Lung microvascular endothelial cell (primary cell): Measurements from ENCODE around the gene CRLF3. TPM values are rescaled to one million over a fixed set of nuclear protein-coding genes. Genes with fewer than 3 reads are reported as not detected.
"Not testable (repeated sequence)": the region's sequence is repeated elsewhere in the genome, so short reads cannot be mapped to it uniquely, and the experiment has no call there.

ENCODE experiments used
- DNase-seq, 2 donors: peaks; one replicate each; pipeline versions ENCODE4 v3.0.0 to v3.0.0-alpha.2; 2010; ENCODE audit warnings: low read depth in 2 of 2
- total RNA-seq: library from RNA; depleted of rRNA; stranded (reverse); fragments of >200 nt; gene quantifications from 2 replicates; pipeline ENCODE4 v1.2.1, GENCODE V29; 2014

CRLF3 gene
- 12.4 and 17.9 TPM in 2 replicates for total RNA-seq

GRCh38 chr17:30824356-30825145, at the start of gene CRLF3:
Gene CRLF3 (minus strand): TSS chr17:30824692. CDS start chr17:30824651, 41 bp downstream.
- DNase-seq: peak; percentile 93 to 94

DNA sequence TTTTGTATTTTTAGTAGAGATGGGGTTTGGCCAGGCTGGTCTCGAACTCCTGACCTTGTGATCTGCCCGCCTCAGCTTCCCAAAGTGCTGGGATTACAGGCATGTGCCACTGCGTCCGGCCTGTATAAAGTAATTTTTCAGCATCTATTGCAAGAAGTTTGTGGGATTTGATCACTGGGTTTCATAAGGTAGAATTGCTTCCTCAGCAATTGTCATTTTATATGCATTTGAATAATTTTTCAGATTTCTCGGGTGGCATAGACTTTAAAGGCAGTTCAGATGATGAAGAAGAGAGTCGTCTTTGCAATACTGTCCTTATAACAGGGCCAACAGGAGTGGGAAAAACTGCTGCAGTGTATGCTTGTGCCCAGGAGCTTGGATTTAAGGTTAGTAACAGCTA, 44.5 kb upstream of the CRLF3 start:
- DNase-seq: no peak

GRCh38 chr17:30864636-30865035, 40.1 kb upstream of the CRLF3 start:
- DNase-seq: no peak

GRCh38 chr17:30858556-30859250, 34.2 kb upstream of the CRLF3 start:
- no peak for DNase-seq

DNA sequence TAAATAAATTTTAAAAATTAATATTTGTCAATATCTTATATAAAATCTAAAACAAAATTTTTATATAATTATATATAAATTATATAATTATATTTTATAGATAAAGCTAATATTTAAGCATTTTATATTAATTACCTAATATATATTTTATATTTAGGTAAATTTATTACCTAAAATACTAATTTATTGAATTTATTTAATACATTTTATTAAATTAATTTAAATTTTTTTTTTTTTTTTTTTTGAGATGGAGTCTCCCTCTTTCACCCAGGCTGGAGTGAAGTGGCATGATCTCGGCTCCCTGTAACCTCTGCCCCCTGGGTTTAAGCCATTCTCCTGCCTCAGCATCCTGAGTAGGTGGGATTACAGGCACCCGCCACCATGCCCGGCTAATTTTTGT, 29.7 kb upstream of the CRLF3 start:
- DNase-seq: no peak

GRCh38 chr17:30848021-30848420, 23.5 kb upstream of the CRLF3 start:
- DNase-seq: no peak

- DNase-seq: no peak
Measured at GRCh38 chr17:30840771-30841170, 16.3 kb upstream of the CRLF3 start.

DNA sequence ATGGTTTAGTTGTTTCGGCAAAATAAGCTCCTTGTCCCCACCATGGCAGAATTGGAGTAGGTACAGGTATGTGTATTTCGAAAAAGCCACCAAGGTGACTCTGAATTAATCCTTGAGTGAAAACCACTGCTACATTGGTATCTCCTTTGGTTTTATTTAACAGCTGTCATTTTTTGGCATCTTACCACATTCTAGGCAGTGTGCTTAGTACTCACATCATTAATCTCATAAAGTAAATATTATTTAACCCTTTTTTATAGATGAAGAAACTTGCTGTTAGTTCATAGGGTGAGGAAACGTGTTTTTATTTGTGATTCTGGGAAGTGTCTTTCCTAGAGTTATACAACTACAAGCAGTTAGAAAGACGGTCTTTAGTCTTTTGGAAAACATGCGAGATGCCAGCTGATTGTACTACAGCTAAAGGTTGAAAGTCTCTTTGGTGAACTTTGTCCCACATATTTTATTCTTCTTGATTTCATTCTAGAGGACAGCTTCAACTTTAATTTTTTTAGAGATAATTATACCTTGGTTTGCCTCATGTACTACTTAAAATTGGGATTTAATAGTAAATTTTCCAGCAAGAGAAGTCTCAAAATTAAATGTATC, 13.8 kb upstream of the CRLF3 start:
- no peak for DNase-seq

DNA sequence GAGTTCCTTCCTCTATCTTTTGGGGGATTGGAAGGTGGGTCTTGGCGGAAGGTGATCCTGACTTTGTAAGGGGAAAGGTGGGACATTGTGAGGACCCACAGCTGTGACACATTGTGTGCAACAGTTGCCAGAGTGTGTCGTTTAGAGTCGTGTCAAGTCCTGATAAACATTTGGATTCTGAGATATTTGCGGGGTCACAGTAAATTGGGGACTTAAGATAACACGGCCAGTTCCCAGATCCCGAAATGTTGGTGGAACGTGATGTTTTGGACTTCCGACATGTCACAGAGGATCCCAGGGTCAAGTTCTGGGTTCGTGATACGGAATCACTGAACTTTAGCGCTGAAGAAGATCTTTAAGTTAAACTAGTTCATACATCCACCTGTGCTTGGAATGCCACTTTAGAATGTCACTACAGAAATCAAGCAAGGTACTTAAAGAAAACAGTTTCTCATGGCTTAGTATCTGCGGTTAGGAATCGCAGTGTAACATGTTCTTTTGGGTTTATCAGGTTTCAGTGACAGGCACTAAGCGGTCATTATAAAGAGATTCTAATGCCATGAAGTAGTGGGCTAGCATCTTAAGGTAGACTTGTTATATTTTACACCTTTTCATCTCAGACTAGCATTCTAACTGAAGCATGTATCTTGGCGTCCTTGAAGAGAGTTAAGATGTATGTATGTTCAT, 8.1 kb upstream of the CRLF3 start:
- no peak for DNase-seq

DNA sequence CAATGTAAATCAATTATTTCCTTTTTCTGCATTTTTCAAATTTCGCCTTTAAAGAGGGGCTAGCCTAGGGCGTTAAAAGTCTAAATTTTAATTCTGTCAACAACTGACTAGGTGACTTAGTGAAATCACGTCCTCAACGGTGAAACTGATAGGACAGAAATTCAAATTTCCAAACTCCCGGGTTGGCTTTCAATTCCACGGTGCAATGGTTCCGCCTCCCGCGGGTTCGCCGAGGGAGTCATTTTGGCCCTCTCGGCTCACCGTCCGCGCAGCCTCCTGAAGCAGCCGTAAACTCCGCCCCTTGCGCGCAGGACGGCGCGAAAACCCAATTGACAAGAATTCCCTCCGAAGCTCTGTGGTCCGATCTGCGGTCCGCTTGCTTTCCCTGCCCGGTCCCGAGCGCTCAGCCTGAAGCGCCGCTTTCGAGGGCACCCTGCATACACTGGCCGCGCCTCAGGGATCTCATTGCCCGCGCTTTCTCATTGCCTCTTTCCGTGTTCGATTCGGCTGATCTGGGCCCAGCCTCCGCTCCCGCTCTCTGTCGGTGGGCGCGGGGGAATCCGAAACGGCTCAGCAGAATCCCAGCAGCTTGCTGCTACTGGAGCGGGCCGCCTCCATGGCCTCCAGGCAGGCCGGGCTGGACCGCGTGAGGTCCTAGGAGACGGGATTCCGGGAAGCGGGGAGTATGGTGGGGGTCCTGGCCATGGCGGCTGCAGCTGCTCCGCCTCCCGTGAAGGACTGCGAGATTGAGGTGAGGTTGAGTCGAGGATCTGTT, 7.4 kb upstream of the CRLF3 start, which contains the start of gene ATAD5:
ATAD5 (plus strand) TSS at position 304 of the 775 bp plus-strand sequence; CDS start at position 686, 382 bp downstream.
- DNase-seq: peak; percentile 94 to 95

GRCh38 chr17:30831257-30831656, 6.8 kb upstream of the CRLF3 start:
- peak; percentile 22 to 30 for DNase-seq

DNA sequence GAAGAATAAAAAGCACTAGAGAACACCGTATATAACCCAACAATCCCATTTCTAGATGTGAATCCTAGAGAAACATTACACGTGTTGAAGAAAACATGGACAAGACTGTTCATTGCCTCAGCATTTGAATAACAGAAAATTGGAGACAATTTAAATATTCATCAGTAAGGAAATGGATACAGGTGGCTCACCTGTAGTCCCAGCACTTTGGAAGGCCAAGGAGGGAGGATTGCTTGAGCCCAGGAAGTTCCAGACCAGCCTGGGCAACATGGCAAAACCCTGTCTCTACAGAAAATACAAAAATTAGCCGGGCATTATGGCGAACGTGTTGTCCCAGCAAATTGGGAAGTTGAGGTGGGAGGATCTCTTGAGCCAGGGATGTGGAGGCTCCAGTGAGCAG, 4.5 kb upstream of the CRLF3 start:
- DNase-seq: no peak

DNA sequence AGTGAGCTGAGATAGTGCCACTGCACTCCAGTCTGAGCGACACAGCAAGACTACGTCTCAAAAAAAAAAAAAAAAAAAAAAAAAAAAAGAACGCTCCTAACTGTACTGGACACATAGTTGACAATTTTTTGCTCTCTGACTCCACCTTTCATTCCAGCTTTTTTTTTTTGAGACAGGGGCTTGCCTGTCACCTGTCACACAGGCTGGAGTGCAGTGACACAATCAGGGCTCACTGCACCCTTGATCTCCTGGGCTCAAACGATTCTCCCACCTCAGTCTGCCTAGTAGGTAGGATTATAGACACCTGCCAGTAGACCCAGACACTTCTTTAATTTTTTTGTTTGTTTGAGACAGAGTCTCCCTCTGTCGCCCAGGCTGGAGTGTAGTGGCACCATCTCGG, 2.6 kb upstream of the CRLF3 start:
- DNase-seq: no peak

DNA sequence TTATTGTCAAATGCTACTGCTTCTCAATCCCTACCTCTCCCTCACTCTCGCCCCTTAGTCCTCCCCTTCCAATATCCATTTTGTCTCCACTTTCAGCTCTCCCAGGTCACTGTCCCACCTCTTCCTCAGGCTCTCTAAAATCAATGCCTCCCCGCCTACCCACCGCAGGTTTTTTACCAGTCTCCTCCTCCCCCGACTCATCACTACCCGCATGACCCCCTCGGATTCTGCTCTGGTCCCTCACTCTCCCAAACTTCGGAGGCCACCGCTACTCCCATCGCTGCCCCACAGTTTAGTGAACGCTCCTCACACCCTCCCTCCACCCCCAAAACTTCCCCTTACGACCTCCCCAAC, 513 bp downstream of the CRLF3 start:
- peak in 1 of 2 donors; percentile 21 for DNase-seq

DNA sequence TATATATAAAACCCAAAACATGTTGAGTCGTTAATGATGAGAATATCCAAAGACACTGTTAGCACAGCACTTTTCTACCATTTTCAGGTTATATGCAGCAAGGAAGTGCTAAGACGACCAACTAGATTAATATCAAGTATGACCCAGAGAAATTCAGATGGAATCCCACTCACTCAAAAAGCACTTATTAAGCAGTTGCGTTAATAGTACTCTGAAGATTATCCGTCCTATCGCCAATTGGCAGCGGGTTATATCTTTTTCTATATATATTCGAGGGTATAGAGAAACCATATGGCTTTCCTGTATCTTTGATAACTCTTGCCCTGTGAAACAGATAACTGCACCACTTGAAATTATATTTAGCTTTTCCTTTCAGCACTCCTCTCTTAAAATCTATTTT, 1.1 kb downstream of the CRLF3 start:
- DNase-seq: no peak

GRCh38 chr17:30822919-30823318, 1.6 kb downstream of the CRLF3 start:
- not testable (repeated sequence) for DNase-seq

- no peak for DNase-seq
Measured at GRCh38 chr17:30821871-30822723, 2.4 kb downstream of the CRLF3 start.

- no peak for DNase-seq
Measured at GRCh38 chr17:30819971-30820705, 4.4 kb downstream of the CRLF3 start.

DNA sequence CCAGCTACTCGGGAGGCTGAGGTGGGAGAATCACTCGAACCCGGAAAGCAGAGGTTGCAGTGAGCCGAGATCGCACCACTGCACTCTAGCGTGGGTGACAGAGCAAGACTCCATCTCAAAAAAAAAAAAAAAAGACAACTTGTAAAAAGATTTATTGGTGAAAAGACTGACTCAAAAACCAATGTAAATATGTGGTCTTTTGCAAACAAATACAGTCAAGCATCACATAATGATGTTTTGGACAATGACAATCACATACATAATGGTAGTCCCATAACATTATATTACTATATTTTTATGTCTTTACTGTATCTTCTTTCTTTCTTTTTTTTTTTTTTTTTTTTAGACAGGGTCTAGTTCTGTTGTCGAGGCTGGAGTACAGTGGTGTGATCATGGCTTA, 8.3 kb downstream of the CRLF3 start:
- DNase-seq: no peak
